ENCODE results near the gene RASSF4.

The RASSF4 gene

GRCh38 chr10:44921061-44921460 is 38.5 kb upstream of the RASSF4 start:
- peaks cover 3% of the 10 kb centered on the region; the same call in 1 of the 2 replicates for H3K9me3 ChIP-seq (ENCODE audit: control insufficient read depth, insufficient read depth, low read depth, low read length)
- no peak overlapping the region for H3K27ac ChIP-seq (ENCODE audit: low read depth, low read length)
- H3K36me3 ChIP-seq (ENCODE audit: control insufficient read depth, insufficient read depth, low read length): no peaks in the 10 kb centered on the region
- H3K9ac ChIP-seq (ENCODE audit: low read length): no peak overlapping the region
- H3K27me3 ChIP-seq (ENCODE audit: control insufficient read depth, insufficient read depth, low read length): peaks cover 7% of the 10 kb centered on the region; the same call in 1 of the 2 replicates
- H3K4me3 ChIP-seq (ENCODE audit: low read depth, low read length): no peak overlapping the region
- no peaks in the 10 kb centered on the region for H3K4me1 ChIP-seq (ENCODE audit: control insufficient read depth, insufficient read depth, low read length)

GRCh38 chr10:44921506-44921905 is 38.1 kb upstream of the RASSF4 start:
- peaks cover 7% of the 10 kb centered on the region; the same call in 1 of the 2 replicates for H3K27me3 ChIP-seq (ENCODE audit: control insufficient read depth, insufficient read depth, low read length)
- H3K27ac ChIP-seq (ENCODE audit: low read depth, low read length): no peak overlapping the region
- H3K36me3 ChIP-seq (ENCODE audit: control insufficient read depth, insufficient read depth, low read length): no peaks in the 10 kb centered on the region

GRCh38 chr10:44922021-44922420 is 37.6 kb upstream of the RASSF4 start:
- H3K27me3 ChIP-seq (ENCODE audit: control insufficient read depth, insufficient read depth, low read length): peaks cover 7% of the 10 kb centered on the region; the same call in 1 of the 2 replicates
- peaks cover 3% of the 10 kb centered on the region; the same call in 1 of the 2 replicates for H3K9me3 ChIP-seq (ENCODE audit: control insufficient read depth, insufficient read depth, low read depth, low read length)
- no peaks in the 10 kb centered on the region for H3K36me3 ChIP-seq (ENCODE audit: control insufficient read depth, insufficient read depth, low read length)
- no peak overlapping the region for H3K9ac ChIP-seq (ENCODE audit: low read length)
- H3K4me3 ChIP-seq (ENCODE audit: low read depth, low read length): no peak overlapping the region
- H3K4me1 ChIP-seq (ENCODE audit: control insufficient read depth, insufficient read depth, low read length): no peaks in the 10 kb centered on the region
- H3K27ac ChIP-seq (ENCODE audit: low read depth, low read length): no peak overlapping the region

More at GRCh38 chr10:44921506-44921905, 38.1 kb upstream of the RASSF4 start:
- Histone ChIP-seq H3K4me3 (ENCODE audit: low read depth, low read length) (no peak overlapping the region), H3K9me3 (ENCODE audit: control insufficient read depth, insufficient read depth, low read depth, low read length) (peaks cover 3% of the 10 kb centered on the region; the same call in 1 of the 2 replicates), H3K4me1 (ENCODE audit: control insufficient read depth, insufficient read depth, low read length) (no peaks in the 10 kb centered on the region), H3K9ac (ENCODE audit: low read length) (no peak overlapping the region)

GRCh38 chr10:44922796-44923545 is 36.6 kb upstream of the RASSF4 start:
- Histone ChIP-seq H3K36me3 (ENCODE audit: control insufficient read depth, insufficient read depth, low read length) (no peaks in the 10 kb centered on the region), H3K9me3 (ENCODE audit: control insufficient read depth, insufficient read depth, low read depth, low read length) (peaks cover 3% of the 10 kb centered on the region; the same call in 1 of the 2 replicates), H3K4me3 (ENCODE audit: low read depth, low read length) (no peak overlapping the region), H3K27me3 (ENCODE audit: control insufficient read depth, insufficient read depth, low read length) (peaks cover 7% of the 10 kb centered on the region; the same call in 1 of the 2 replicates), H3K4me1 (ENCODE audit: control insufficient read depth, insufficient read depth, low read length) (no peaks in the 10 kb centered on the region), H3K27ac (ENCODE audit: low read depth, low read length) (no peak overlapping the region), H3K9ac (ENCODE audit: low read length) (no peak overlapping the region)

GRCh38 chr10:44923611-44924010 is 36.0 kb upstream of the RASSF4 start:
- peaks cover 7% of the 10 kb centered on the region; the same call in 1 of the 2 replicates for H3K27me3 ChIP-seq (ENCODE audit: control insufficient read depth, insufficient read depth, low read length)
- no peak overlapping the region for H3K27ac ChIP-seq (ENCODE audit: low read depth, low read length)
- H3K9me3 ChIP-seq (ENCODE audit: control insufficient read depth, insufficient read depth, low read depth, low read length): no peaks in the 10 kb centered on the region
- H3K36me3 ChIP-seq (ENCODE audit: control insufficient read depth, insufficient read depth, low read length): no peaks in the 10 kb centered on the region
- no peak overlapping the region for H3K9ac ChIP-seq (ENCODE audit: low read length)
- no peak overlapping the region for H3K4me3 ChIP-seq (ENCODE audit: low read depth, low read length)
- no peaks in the 10 kb centered on the region for H3K4me1 ChIP-seq (ENCODE audit: control insufficient read depth, insufficient read depth, low read length)

- no peaks in the 10 kb centered on the region for H3K4me1 ChIP-seq (ENCODE audit: control insufficient read depth, insufficient read depth, low read length)
- no peaks in the 10 kb centered on the region for H3K36me3 ChIP-seq (ENCODE audit: control insufficient read depth, insufficient read depth, low read length)
- peaks cover 7% of the 10 kb centered on the region; the same call in 1 of the 2 replicates for H3K27me3 ChIP-seq (ENCODE audit: control insufficient read depth, insufficient read depth, low read length)
- no peak overlapping the region for H3K27ac ChIP-seq (ENCODE audit: low read depth, low read length)
- no peak overlapping the region for H3K4me3 ChIP-seq (ENCODE audit: low read depth, low read length)
- no peak overlapping the region for H3K9ac ChIP-seq (ENCODE audit: low read length)
- H3K9me3 ChIP-seq (ENCODE audit: control insufficient read depth, insufficient read depth, low read depth, low read length): no peaks in the 10 kb centered on the region
Observed at GRCh38 chr10:44924261-44925040, 35.2 kb upstream of the RASSF4 start.

GRCh38 chr10:44925224-44925623 is 34.4 kb upstream of the RASSF4 start:
- no peak overlapping the region for H3K9ac ChIP-seq (ENCODE audit: low read length)
- no peak overlapping the region for H3K4me3 ChIP-seq (ENCODE audit: low read depth, low read length)
- no peaks in the 10 kb centered on the region for H3K4me1 ChIP-seq (ENCODE audit: control insufficient read depth, insufficient read depth, low read length)
- no peaks in the 10 kb centered on the region for H3K36me3 ChIP-seq (ENCODE audit: control insufficient read depth, insufficient read depth, low read length)
- no peak overlapping the region for H3K27ac ChIP-seq (ENCODE audit: low read depth, low read length)
- no peaks in the 10 kb centered on the region for H3K9me3 ChIP-seq (ENCODE audit: control insufficient read depth, insufficient read depth, low read depth, low read length)
- H3K27me3 ChIP-seq (ENCODE audit: control insufficient read depth, insufficient read depth, low read length): peaks cover 7% of the 10 kb centered on the region; the same call in 1 of the 2 replicates

GRCh38 chr10:44925811-44926750 is 33.5 kb upstream of the RASSF4 start:
- no peaks in the 10 kb centered on the region for H3K9me3 ChIP-seq (ENCODE audit: control insufficient read depth, insufficient read depth, low read depth, low read length)
- no peak overlapping the region for H3K27ac ChIP-seq (ENCODE audit: low read depth, low read length)
- no peak overlapping the region for H3K4me3 ChIP-seq (ENCODE audit: low read depth, low read length)
- no peak overlapping the region for H3K9ac ChIP-seq (ENCODE audit: low read length)
- no peaks in the 10 kb centered on the region for H3K4me1 ChIP-seq (ENCODE audit: control insufficient read depth, insufficient read depth, low read length)
- no peaks in the 10 kb centered on the region for H3K36me3 ChIP-seq (ENCODE audit: control insufficient read depth, insufficient read depth, low read length)
- peaks cover 7% of the 10 kb centered on the region; the same call in 1 of the 2 replicates for H3K27me3 ChIP-seq (ENCODE audit: control insufficient read depth, insufficient read depth, low read length)

- no peak overlapping the region for H3K9ac ChIP-seq (ENCODE audit: low read length)
- H3K4me3 ChIP-seq (ENCODE audit: low read depth, low read length): no peak overlapping the region
- H3K27me3 ChIP-seq (ENCODE audit: control insufficient read depth, insufficient read depth, low read length): peaks cover 7% of the 10 kb centered on the region; the same call in 1 of the 2 replicates
- H3K4me1 ChIP-seq (ENCODE audit: control insufficient read depth, insufficient read depth, low read length): no peaks in the 10 kb centered on the region
- no peaks in the 10 kb centered on the region for H3K9me3 ChIP-seq (ENCODE audit: control insufficient read depth, insufficient read depth, low read depth, low read length)
- no peak overlapping the region for H3K27ac ChIP-seq (ENCODE audit: low read depth, low read length)
- no peaks in the 10 kb centered on the region for H3K36me3 ChIP-seq (ENCODE audit: control insufficient read depth, insufficient read depth, low read length)
Observed at GRCh38 chr10:44926751-44927351, 32.8 kb upstream of the RASSF4 start.

GRCh38 chr10:44927352-44927751 is 32.2 kb upstream of the RASSF4 start:
- Histone ChIP-seq H3K27ac (ENCODE audit: low read depth, low read length) (no peak overlapping the region), H3K36me3 (ENCODE audit: control insufficient read depth, insufficient read depth, low read length) (no peaks in the 10 kb centered on the region)

More at GRCh38 chr10:44927352-44927751, 32.2 kb upstream of the RASSF4 start:
- no peak overlapping the region for H3K9ac ChIP-seq (ENCODE audit: low read length)
- peaks cover 7% of the 10 kb centered on the region; the same call in 1 of the 2 replicates for H3K27me3 ChIP-seq (ENCODE audit: control insufficient read depth, insufficient read depth, low read length)
- no peaks in the 10 kb centered on the region for H3K4me1 ChIP-seq (ENCODE audit: control insufficient read depth, insufficient read depth, low read length)
- no peak overlapping the region for H3K4me3 ChIP-seq (ENCODE audit: low read depth, low read length)
- no peaks in the 10 kb centered on the region for H3K9me3 ChIP-seq (ENCODE audit: control insufficient read depth, insufficient read depth, low read depth, low read length)
